Measurements from ENCODE around the gene CUL1.

DNA sequence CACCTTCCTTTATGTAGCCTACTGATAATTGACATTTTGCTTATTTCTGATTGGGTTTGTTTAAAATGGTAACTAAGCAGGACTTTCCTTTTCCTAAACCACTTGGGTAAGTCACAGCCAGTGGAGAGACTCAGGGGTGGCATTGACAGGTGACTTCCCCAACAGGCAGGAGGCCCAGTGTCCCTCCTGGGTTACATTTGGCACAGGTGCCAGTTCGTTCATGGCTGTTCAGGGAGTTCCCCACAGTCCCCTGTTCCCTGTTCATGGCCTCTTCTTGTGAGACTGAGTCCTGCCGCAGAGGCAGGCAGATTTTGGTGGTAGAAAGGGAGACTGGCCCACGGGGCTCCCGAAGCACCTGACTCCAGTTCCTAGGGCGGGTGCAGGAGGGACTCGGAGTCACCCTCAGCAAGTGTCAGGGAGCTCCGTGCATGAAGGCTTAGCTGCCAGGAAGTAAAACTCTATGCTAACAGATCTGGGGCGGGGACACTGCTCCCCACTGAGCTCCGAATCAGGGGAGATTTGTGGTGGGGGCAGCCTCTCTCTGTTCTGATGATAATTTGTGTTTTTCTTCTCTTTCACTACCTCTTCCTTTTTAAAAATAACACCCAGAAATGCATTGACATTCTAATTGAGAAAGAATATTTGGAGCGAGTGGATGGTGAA is 101.3 kb downstream of the CUL1 start:
- TF ChIP-seq CTCF (IDR thresholded peaks at IDR 0.05) (no peak), POLR2A (IDR thresholded peaks at IDR 0.05) (no peak), POLR2AphosphoS5 (IDR thresholded peaks at IDR 0.05) (no peak), EP300 (IDR thresholded peaks at IDR 0.05) (no peak)

Measured in upper lobe of left lung (tissue), 4 donors.